Calu3 (cell line): Measurements from ENCODE around the gene LMO4. TPM values are rescaled to one million over a fixed set of nuclear protein-coding genes. Genes with fewer than 3 reads are reported as not detected.

ENCODE experiments used
- BruUV-seq: library from RNA; stranded (reverse); fragments of 400-500 nt; replicated peaks from 2 replicates; lab custom pipeline; 2021; lab: Mats Ljungman, UMichigan
- CTCF ChIA-PET: fragments of 300-600 bp; sonication (Branson Sonifier 250); formaldehyde crosslinking; loops from one replicate; lab custom pipeline; 2022; ENCODE audit warnings: antibody characterized with exemption; lab: Charles Lee
- DNase-seq: peaks from one replicate; pipeline ENCODE4 v3.0.0; 2022
- H3K27ac Mint-ChIP-seq: one replicate; pipeline ENCODE4 v1.8.0; 2022; ENCODE audit warnings: mixed read lengths; ENCODE audit not compliant: unreplicated experiment
- H3K27me3 Mint-ChIP-seq: one replicate; pipeline ENCODE4 v1.8.0; 2022; ENCODE audit warnings: mixed read lengths; ENCODE audit not compliant: unreplicated experiment
- H3K36me3 Mint-ChIP-seq: one replicate; pipeline ENCODE4 v1.8.0; 2022; ENCODE audit warnings: mild to moderate bottlenecking, moderate library complexity, mixed read lengths; ENCODE audit not compliant: insufficient read depth, unreplicated experiment
- H3K4me1 Mint-ChIP-seq: one replicate; pipeline ENCODE4 v1.8.0; 2022; ENCODE audit warnings: mild to moderate bottlenecking, low read depth, mixed read lengths; ENCODE audit not compliant: unreplicated experiment
- H3K4me3 Mint-ChIP-seq: one replicate; pipeline ENCODE4 v1.8.0; 2022; ENCODE audit warnings: mild to moderate bottlenecking, low read depth, moderate library complexity, mixed read lengths; ENCODE audit not compliant: unreplicated experiment
- H3K9me3 Mint-ChIP-seq: one replicate; pipeline ENCODE4 v1.8.0; 2022; ENCODE audit warnings: low read depth, mixed read lengths; ENCODE audit not compliant: unreplicated experiment
- CTCF ChIP-seq: fragments of 200-600 bp; IDR thresholded peaks from one replicate; pipeline ENCODE4 v1.8.0; 2022; ENCODE audit warnings: antibody characterized with exemption; ENCODE audit not compliant: unreplicated experiment
- intact Hi-C: fragments of 100-400 bp; cut with micrococcal nuclease; formaldehyde crosslinking; loops from one replicate; pipeline ENCODE4 v1.10.0; 2022; ENCODE audit not compliant: unreplicated experiment
- total RNA-seq: library from RNA; stranded (reverse); gene quantifications from 2 replicates; pipeline ENCODE4 v1.2.3, GENCODE V29; 2022

The LMO4 gene
- total RNA-seq, 1 experiment from 2014 or later, result 95.0 TPM

- intact Hi-C loops, result loop anchor here (2.0 to 5.0 kb wide), 3 partner anchors 115 to 472 kb away; no protein-coding TSS in a partner anchor
- H3K4me3 Mint-ChIP-seq, result peak overlapping the region; percentile 94
- CTCF ChIA-PET, result interaction anchor here (0.6 to 1.3 kb wide), 7 partner anchors 11 to 814 kb away, joined by 3 to 11 read pairs (median 4); no protein-coding TSS in a partner anchor
- H3K27me3 Mint-ChIP-seq, result no peaks in the 10 kb centered on the region
- H3K4me1 Mint-ChIP-seq, result peaks cover 32% of the 10 kb centered on the region
- no peaks in the 10 kb centered on the region for H3K9me3 Mint-ChIP-seq
- peak; percentile 72 for DNase-seq
- TF ChIP-seq CTCF, result no peak
- peaks cover 94% of the 10 kb centered on the region for H3K36me3 Mint-ChIP-seq
- BruUV-seq, result no TSS peak
- H3K27ac Mint-ChIP-seq, result peak overlapping the region; percentile 87
Observed at GRCh38 chr1:87335175-87335884, 6.7 kb downstream of the LMO4 start.

GRCh38 chr1:87336623-87337067 is 8.0 kb downstream of the LMO4 start:
- Mint-ChIP-seq H3K4me3 (peak overlapping the region; percentile 94), H3K27me3 (no peaks in the 10 kb centered on the region), H3K27ac (peak overlapping the region; percentile 87), H3K36me3 (peaks cover 92% of the 10 kb centered on the region), H3K4me1 (peaks cover 33% of the 10 kb centered on the region), H3K9me3 (no peaks in the 10 kb centered on the region)
- CTCF ChIA-PET, result interaction anchor here (0.5 to 1.6 kb wide), 3 partner anchors 8 to 114 kb away, joined by 4 to 5 read pairs (median 4); no protein-coding TSS in a partner anchor
- no peak for DNase-seq
- intact Hi-C loops, result loop anchor here (5.0 kb wide), 2 partner anchors 351 to 471 kb away; no protein-coding TSS in a partner anchor
- BruUV-seq, result no TSS peak
- no peak for TF ChIP-seq CTCF

DNA sequence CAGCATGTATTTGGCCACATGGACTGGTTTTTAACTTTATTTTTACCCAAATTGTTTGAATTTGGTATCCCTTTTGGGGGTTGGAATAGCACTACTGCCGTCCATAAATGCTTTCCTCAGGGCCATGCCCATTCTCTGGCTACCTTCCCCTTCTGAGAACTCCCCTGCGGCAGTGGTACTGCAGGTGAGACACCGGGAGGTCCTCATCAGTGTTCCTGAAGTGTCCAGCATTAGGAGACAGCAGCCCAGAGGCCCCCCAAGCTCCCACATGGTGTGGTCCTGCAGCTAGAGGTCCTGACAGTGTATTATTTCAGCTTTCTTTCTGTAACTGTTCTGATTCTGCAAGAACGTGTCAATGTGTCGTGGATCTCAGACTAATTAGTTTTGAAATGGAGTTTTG is 8.9 kb downstream of the LMO4 start:
- peaks cover 92% of the 10 kb centered on the region for H3K36me3 Mint-ChIP-seq
- DNase-seq, result no peak
- BruUV-seq, result no TSS peak
- intact Hi-C loops, result loop anchor here (5.0 kb wide), 2 partner anchors 350 to 470 kb away; no protein-coding TSS in a partner anchor
- peak overlapping the region; percentile 94 for H3K4me3 Mint-ChIP-seq
- no peak for TF ChIP-seq CTCF
- H3K27ac Mint-ChIP-seq, result peak overlapping the region; percentile 87
- no peaks in the 10 kb centered on the region for H3K27me3 Mint-ChIP-seq
- peaks cover 43% of the 10 kb centered on the region for H3K4me1 Mint-ChIP-seq
- CTCF ChIA-PET, result interaction anchor here (0.5 to 1.6 kb wide), 3 partner anchors 7 to 113 kb away, joined by 4 to 5 read pairs (median 4); no protein-coding TSS in a partner anchor
- no peaks in the 10 kb centered on the region for H3K9me3 Mint-ChIP-seq

DNA sequence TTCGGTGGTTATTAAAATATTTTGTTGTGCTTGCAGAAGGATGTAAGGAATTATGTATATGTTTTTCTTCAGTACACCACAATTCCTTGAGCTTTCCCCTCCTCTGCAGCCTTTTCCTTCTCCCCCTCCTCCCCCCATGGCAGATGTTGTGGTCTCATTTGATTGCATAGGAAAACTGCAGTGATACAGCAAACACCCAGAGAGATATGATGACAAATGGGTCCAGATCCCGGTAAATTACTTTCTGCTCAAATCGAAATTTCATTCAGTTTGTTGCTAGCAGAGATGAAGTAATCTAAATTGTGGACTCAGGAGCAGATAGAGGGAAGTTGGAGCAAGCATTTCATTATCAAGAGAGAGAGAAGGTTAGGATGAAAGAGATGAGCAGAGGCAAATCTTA is 9.9 kb downstream of the LMO4 start:
- DNase-seq, result no peak
- CTCF ChIA-PET, result interaction anchor here (1.6 kb wide), 1 partner anchor 112 kb away, joined by 4 read pairs; no protein-coding TSS in a partner anchor

More for the DNA sequence above, 9.9 kb downstream of the LMO4 start:
- Mint-ChIP-seq H3K36me3 (peaks cover 89% of the 10 kb centered on the region), H3K27me3 (no peaks in the 10 kb centered on the region), H3K4me1 (peaks cover 45% of the 10 kb centered on the region), H3K4me3 (peak overlapping the region; percentile 94), H3K9me3 (no peaks in the 10 kb centered on the region), H3K27ac (no peak overlapping the region)
- no TSS peak for BruUV-seq
- no peak for TF ChIP-seq CTCF
- intact Hi-C loops, result loop anchor here (5.0 kb wide), 2 partner anchors 349 to 469 kb away; no protein-coding TSS in a partner anchor
